HepG2 (cell line): ENCODE results near the gene ALKBH4. TPM values are rescaled to one million over a fixed set of nuclear protein-coding genes. Genes with fewer than 3 reads are reported as not detected.

Experiments used
- CEBPB ChIP-seq: IDR thresholded peaks from 2 replicates; pipeline ENCODE4 v1.6.1; 2011; ENCODE audit warnings: low read depth, low read length, improper control_type of control experiment, borderline replicate concordance
- DDIT3 ChIP-seq: sonication (generic); formaldehyde crosslinking; IDR thresholded peaks from 2 replicates; pipeline ENCODE4 v1.4.0; 2020; ENCODE audit warnings: mild to moderate bottlenecking, missing genetic modification reagents
- GPN1 ChIP-seq: sonication (generic); formaldehyde crosslinking; IDR thresholded peaks from 2 replicates; pipeline ENCODE4 v1.5.1; 2020; ENCODE audit warnings: missing genetic modification reagents, borderline replicate concordance
- KDM5B ChIP-seq: sonication (generic); formaldehyde crosslinking; IDR thresholded peaks from 2 replicates; pipeline ENCODE4 v1.4.0; 2020; ENCODE audit warnings: missing genetic modification reagents, mild to moderate bottlenecking, borderline replicate concordance
- KLF12 ChIP-seq: sonication (generic); formaldehyde crosslinking; IDR thresholded peaks from 2 replicates; pipeline ENCODE4 v1.4.0; 2020; ENCODE audit warnings: missing genetic modification reagents, borderline replicate concordance
- MYC ChIP-seq: sonication (generic); formaldehyde crosslinking; IDR thresholded peaks from 2 replicates; pipeline ENCODE4 v1.9.0; 2021; ENCODE audit warnings: missing genetic modification reagents, borderline replicate concordance
- SOX13 ChIP-seq, 3 experiments: fragments of 450-650 bp in 1 of 3; sonication (generic) in 1 of 3; formaldehyde crosslinking in 1 of 3; IDR thresholded peaks in 2 of 3; conservative IDR thresholded peaks in 1 of 3; 2 replicates each; pipeline versions ENCODE4 v1.5.0 to v1.6.1; 2016 to 2020; ENCODE audit warnings: antibody characterized with exemption in 1 of 3, mild to moderate bottlenecking in 1 of 3, missing compliant biosample characterization in 1 of 3, missing genetic modification reagents in 1 of 3, moderate library complexity in 1 of 3
- TFAP4 ChIP-seq: sonication (generic); IDR thresholded peaks from 2 replicates; pipeline ENCODE4 v1.6.1; 2016; ENCODE audit warnings: low read depth, borderline replicate concordance
- ZNF333 ChIP-seq: sonication (generic); formaldehyde crosslinking; IDR thresholded peaks from 2 replicates; pipeline ENCODE4 v1.4.0; 2020; ENCODE audit warnings: mild to moderate bottlenecking, missing genetic modification reagents, borderline replicate concordance
- ZNF501 ChIP-seq: sonication (generic); formaldehyde crosslinking; IDR thresholded peaks from 2 replicates; pipeline ENCODE4 v1.5.1; 2020; ENCODE audit warnings: mild to moderate bottlenecking, moderate library complexity, missing genetic modification reagents
- ZNF639 ChIP-seq: conservative IDR thresholded peaks from 2 replicates; pipeline ENCODE4 v1.6.1; 2018; ENCODE audit warnings: missing genetic modification reagents
- ZNF646 ChIP-seq: sonication (generic); formaldehyde crosslinking; IDR thresholded peaks from 2 replicates; pipeline ENCODE4 v1.9.0; 2021; ENCODE audit warnings: mild to moderate bottlenecking, missing genetic modification reagents
- ZNF670 ChIP-seq: sonication (generic); formaldehyde crosslinking; IDR thresholded peaks from 2 replicates; pipeline ENCODE4 v1.8.0; 2022; ENCODE audit warnings: mild to moderate bottlenecking, missing genetic modification reagents, borderline replicate concordance
- ZNF691 ChIP-seq: sonication (generic); formaldehyde crosslinking; IDR thresholded peaks from 2 replicates; pipeline ENCODE4 v1.4.0; 2020; ENCODE audit warnings: missing genetic modification reagents, low read depth, mild to moderate bottlenecking, borderline replicate concordance
- polyA plus RNA-seq, 8 experiments: library from polyadenylated mRNA; depleted of rRNA in 3 of 8; stranded (reverse) in 7 of 8; unstranded in 1 of 8; fragments of >200 nt; fragmentation: Illumina TruSeq in 4 of 8; extraction: Trizol in 4 of 8; gene quantifications; 2 replicates each; pipeline versions ENCODE4 v1.2.1 to v1.2.3, GENCODE V29; 2011 to 2016; ENCODE audit warnings: low read depth in 4 of 8, missing spikeins in 1 of 8, mixed read lengths in 1 of 8; ENCODE audit not compliant: insufficient read depth in 1 of 8
- total RNA-seq, 5 experiments: library from RNA; depleted of rRNA; stranded (reverse); fragments of >200 nt; fragmentation: Illumina TruSeq; extraction: Trizol; gene quantifications; 2 replicates each; pipeline ENCODE4 v1.2.3, GENCODE V29; 2016; ENCODE audit warnings: low read depth in 1 of 5

The ALKBH4 gene
- total and polyA plus RNA-seq, 2 of the 13 experiments (the other 11 are each of a cell fraction or from before 2014, with no cell fraction given): 2.6 to 8.8 TPM

GRCh38 chr7:102451371-102452054, 13.2 kb downstream of the ALKBH4 start (continued):
- no peak for TF ChIP-seq ZNF646 (CRISPR knock-in tag)
- TF ChIP-seq ZNF501 (CRISPR knock-in tag): peak; percentile 83
- no peak for TF ChIP-seq ZNF333
- no peak for TF ChIP-seq SOX13 (IDR thresholded peaks at IDR 0.05)
- TF ChIP-seq SOX13 (CRISPR knock-in tag; conservative IDR thresholded peaks at IDR 0.05 in 1 of 2, IDR thresholded peaks at IDR 0.05 in 1 of 2): no peak
- no peak for TF ChIP-seq CEBPB
- no peak for TF ChIP-seq GPN1 (CRISPR knock-in tag)
- TF ChIP-seq KLF12 (CRISPR knock-in tag): peak; percentile 76; the same call in 1 of the 2 replicates
- no peak for TF ChIP-seq ZNF670 (CRISPR knock-in tag)
- no peak for TF ChIP-seq KDM5B
- TF ChIP-seq ZNF639: no peak
- TF ChIP-seq TFAP4: no peak
- no peak for TF ChIP-seq ZNF691
- no peak for TF ChIP-seq DDIT3
- TF ChIP-seq MYC (CRISPR knock-in tag): peak; percentile 72
